ENCODE data around the gene CAPNS1. TPM values are rescaled to one million over a fixed set of nuclear protein-coding genes. Genes with fewer than 3 reads are reported as not detected.

The CAPNS1 gene
- total and polyA plus RNA-seq, 3 experiments from 2014 or later, result 167 to 432 (median 415) TPM

- peaks cover 0 to 5% of the 10 kb centered on the region in 2 donors for H3K27me3 Mint-ChIP-seq
- no peak for DNase-seq
- no peak within 1 kb of the TSS for H3K27ac ChIP-seq (ENCODE audit: low read depth, low read length)
- no peaks in the 10 kb centered on the region for H3K27me3 ChIP-seq (ENCODE audit: insufficient read depth, low read length, poor library complexity, severe bottlenecking)
- no peak within 1 kb of the TSS for H3K4me3 ChIP-seq (ENCODE audit: low read length)
- ChIA-PET CTCF (no interaction called here), POLR2A (no interaction called here)
- H3K9me3 Mint-ChIP-seq, result peaks cover 0 to 3% (median 0%) of the 10 kb centered on the region in 5 donors
- no peaks in the 10 kb centered on the region for H3K9me3 ChIP-seq (ENCODE audit: low read length)
- H3K36me3 Mint-ChIP-seq, result peaks cover 4 to 51% (median 5%) of the 10 kb centered on the region in 3 donors
- peaks cover 4% of the 10 kb centered on the region for H3K36me3 ChIP-seq (ENCODE audit: insufficient read depth, low read length)
- peaks cover 14% of the 10 kb centered on the region for H3K4me1 ChIP-seq (ENCODE audit: insufficient read depth, low read length)
- H3K27ac Mint-ChIP-seq, result peak within 1 kb of the TSS in 2 of 8 donors; percentile 82 to 91
- peak within 1 kb of the TSS in 4 of 7 donors; percentile 5 to 66 (median 42) for H3K4me3 Mint-ChIP-seq
- peaks cover 19 to 28% (median 25%) of the 10 kb centered on the region in 3 donors for H3K4me1 Mint-ChIP-seq
These were observed 29.2 kb upstream of the CAPNS1 start, which contains the start of gene OVOL3 for GRCh38 chr19:36110487-36111199. Gene OVOL3, plus strand, starts transcription at chr19:36111143. Its CDS starts 60 bp downstream, at chr19:36111203.

- no peak for DNase-seq
- Mint-ChIP-seq H3K4me3 (no peak overlapping the region), H3K36me3 (peaks cover 5 to 53% (median 5%) of the 10 kb centered on the region in 3 donors), H3K27me3 (peaks cover 0 to 5% of the 10 kb centered on the region in 2 donors), H3K4me1 (peaks cover 23 to 32% (median 30%) of the 10 kb centered on the region in 3 donors), H3K9me3 (peaks cover 0 to 3% (median 0%) of the 10 kb centered on the region in 5 donors), H3K27ac (peak overlapping the region in 1 of 8 donors; percentile 82)
- POLR2A ChIA-PET, result no interaction called here
- Histone ChIP-seq H3K36me3 (ENCODE audit: insufficient read depth, low read length) (peaks cover 4% of the 10 kb centered on the region), H3K27ac (ENCODE audit: low read depth, low read length) (no peak overlapping the region), H3K4me3 (ENCODE audit: low read length) (no peak overlapping the region), H3K9me3 (ENCODE audit: low read length) (no peaks in the 10 kb centered on the region), H3K27me3 (ENCODE audit: insufficient read depth, low read length, poor library complexity, severe bottlenecking) (no peaks in the 10 kb centered on the region), H3K4me1 (ENCODE audit: insufficient read depth, low read length) (peaks cover 19% of the 10 kb centered on the region)
- CTCF ChIA-PET, result no interaction called here
These were observed 28.7 kb upstream of the CAPNS1 start for GRCh38 chr19:36111200-36111539.

- H3K27me3 Mint-ChIP-seq, result peaks cover 0 to 5% of the 10 kb centered on the region in 2 donors
- H3K4me1 Mint-ChIP-seq, result peaks cover 30 to 43% (median 41%) of the 10 kb centered on the region in 3 donors
- peaks cover 5 to 56% (median 8%) of the 10 kb centered on the region in 3 donors for H3K36me3 Mint-ChIP-seq
- DNase-seq, result no peak
- Histone ChIP-seq H3K9me3 (ENCODE audit: low read length) (no peaks in the 10 kb centered on the region), H3K27ac (ENCODE audit: low read depth, low read length) (no peak overlapping the region), H3K4me1 (ENCODE audit: insufficient read depth, low read length) (peaks cover 29% of the 10 kb centered on the region), H3K36me3 (ENCODE audit: insufficient read depth, low read length) (peaks cover 4% of the 10 kb centered on the region), H3K4me3 (ENCODE audit: low read length) (no peak overlapping the region), H3K27me3 (ENCODE audit: insufficient read depth, low read length, poor library complexity, severe bottlenecking) (no peaks in the 10 kb centered on the region)
- peaks cover 0 to 3% (median 0%) of the 10 kb centered on the region in 5 donors for H3K9me3 Mint-ChIP-seq
- peak overlapping the region in 7 of 8 donors; percentile 20 to 82 (median 59) for H3K27ac Mint-ChIP-seq
- peak overlapping the region; percentile 59 to 89 (median 81) for H3K4me3 Mint-ChIP-seq
- ChIA-PET CTCF (no interaction called here), POLR2A (no interaction called here)
These were observed 27.2 kb upstream of the CAPNS1 start for GRCh38 chr19:36112678-36113077.

GRCh38 chr19:36113425-36113824 lies 26.4 kb upstream of the CAPNS1 start:
- peak overlapping the region; percentile 95 for H3K27ac ChIP-seq (ENCODE audit: low read depth, low read length)
- H3K9me3 ChIP-seq (ENCODE audit: low read length), result no peaks in the 10 kb centered on the region
- Mint-ChIP-seq H3K9me3 (peaks cover 0 to 3% (median 0%) of the 10 kb centered on the region in 5 donors), H3K27ac (peak overlapping the region in 7 of 8 donors; percentile 81 to 99 (median 96)), H3K4me1 (peaks cover 33 to 48% (median 47%) of the 10 kb centered on the region in 3 donors), H3K27me3 (peaks cover 0 to 5% of the 10 kb centered on the region in 2 donors), H3K36me3 (peaks cover 5 to 60% (median 11%) of the 10 kb centered on the region in 3 donors), H3K4me3 (peak overlapping the region; percentile 82 to 94 (median 90))
- peak in 1 of 5 donors; percentile 48 for DNase-seq
- H3K4me3 ChIP-seq (ENCODE audit: low read length), result peak overlapping the region; percentile 99
- ChIA-PET POLR2A (no interaction called here), CTCF (interaction anchor here (3.7 kb wide), 1 partner anchor 14 kb away, joined by 22 read pairs; no protein-coding TSS in a partner anchor)
- peaks cover 7% of the 10 kb centered on the region for H3K36me3 ChIP-seq (ENCODE audit: insufficient read depth, low read length)
- peaks cover 29% of the 10 kb centered on the region for H3K4me1 ChIP-seq (ENCODE audit: insufficient read depth, low read length)
- H3K27me3 ChIP-seq (ENCODE audit: insufficient read depth, low read length, poor library complexity, severe bottlenecking), result no peaks in the 10 kb centered on the region

- Mint-ChIP-seq H3K27me3 (peaks cover 0 to 5% of the 10 kb centered on the region in 2 donors), H3K9me3 (peaks cover 0 to 3% (median 0%) of the 10 kb centered on the region in 5 donors), H3K4me1 (peaks cover 33 to 52% (median 47%) of the 10 kb centered on the region in 3 donors), H3K27ac (peak overlapping the region; percentile 91 to 99 (median 97)), H3K4me3 (peak overlapping the region; percentile 82 to 94 (median 90)), H3K36me3 (peaks cover 5 to 62% (median 12%) of the 10 kb centered on the region in 3 donors)
- DNase-seq, result peak in 2 of 5 donors; percentile 15 to 22
- Histone ChIP-seq H3K9me3 (ENCODE audit: low read length) (no peaks in the 10 kb centered on the region), H3K36me3 (ENCODE audit: insufficient read depth, low read length) (peaks cover 13% of the 10 kb centered on the region), H3K27ac (ENCODE audit: low read depth, low read length) (peak overlapping the region; percentile 95), H3K4me3 (ENCODE audit: low read length) (peak overlapping the region; percentile 99), H3K4me1 (ENCODE audit: insufficient read depth, low read length) (peaks cover 29% of the 10 kb centered on the region), H3K27me3 (ENCODE audit: insufficient read depth, low read length, poor library complexity, severe bottlenecking) (no peaks in the 10 kb centered on the region)
- ChIA-PET POLR2A (interaction anchor here (1.3 to 2.5 kb wide), 4 partner anchors 14 to 100 kb away, joined by 5 to 11 read pairs (median 8); partner anchors contain the start of genes CAPNS1, ZNF146 and ZNF565), CTCF (interaction anchor here (1.2 to 3.7 kb wide), 4 partner anchors 13 to 161 kb away, joined by 3 to 22 read pairs (median 4); no protein-coding TSS in a partner anchor)
These were observed 25.8 kb upstream of the CAPNS1 start for GRCh38 chr19:36113894-36114720.

- H3K27ac Mint-ChIP-seq, result peak within 1 kb of the TSS; percentile 91 to 99 (median 97)
- peaks cover 5 to 66% (median 13%) of the 10 kb centered on the region in 3 donors for H3K36me3 Mint-ChIP-seq
- Histone ChIP-seq H3K27ac (ENCODE audit: low read depth, low read length) (peak within 1 kb of the TSS; percentile 95), H3K36me3 (ENCODE audit: insufficient read depth, low read length) (peaks cover 16% of the 10 kb centered on the region), H3K9me3 (ENCODE audit: low read length) (no peaks in the 10 kb centered on the region), H3K27me3 (ENCODE audit: insufficient read depth, low read length, poor library complexity, severe bottlenecking) (no peaks in the 10 kb centered on the region), H3K4me1 (ENCODE audit: insufficient read depth, low read length) (peaks cover 29% of the 10 kb centered on the region), H3K4me3 (ENCODE audit: low read length) (peak within 1 kb of the TSS; percentile 99)
- ChIA-PET POLR2A (interaction anchor here (0.7 to 2.5 kb wide), 7 partner anchors 13 to 374 kb away, joined by 4 to 11 read pairs (median 5); partner anchors contain the start of genes CAPNS1, THAP8, ZNF146 and ZNF565), CTCF (interaction anchor here (0.7 to 3.7 kb wide), 6 partner anchors 13 to 162 kb away, joined by 3 to 22 read pairs (median 4); no protein-coding TSS in a partner anchor)
- peak; percentile 97 to 100 (median 99) for DNase-seq
- peak within 1 kb of the TSS; percentile 82 to 94 (median 90) for H3K4me3 Mint-ChIP-seq
- H3K27me3 Mint-ChIP-seq, result peaks cover 0 to 7% of the 10 kb centered on the region in 2 donors
- H3K9me3 Mint-ChIP-seq, result peaks cover 0 to 3% (median 0%) of the 10 kb centered on the region in 5 donors
- H3K4me1 Mint-ChIP-seq, result peaks cover 33 to 55% (median 48%) of the 10 kb centered on the region in 3 donors
These were observed 25.0 kb upstream of the CAPNS1 start, which contains the start of gene POLR2I for GRCh38 chr19:36114721-36115452. Gene POLR2I, minus strand, starts transcription at chr19:36114875. Its CDS starts 19 bp downstream, at chr19:36114856.
